Measurements from ENCODE around the gene HOXA5.

GRCh38 chr7:27192546-27193334 lies 49.3 kb upstream of the HOXA5 start:
- TF ChIP-seq, protein P1, sequence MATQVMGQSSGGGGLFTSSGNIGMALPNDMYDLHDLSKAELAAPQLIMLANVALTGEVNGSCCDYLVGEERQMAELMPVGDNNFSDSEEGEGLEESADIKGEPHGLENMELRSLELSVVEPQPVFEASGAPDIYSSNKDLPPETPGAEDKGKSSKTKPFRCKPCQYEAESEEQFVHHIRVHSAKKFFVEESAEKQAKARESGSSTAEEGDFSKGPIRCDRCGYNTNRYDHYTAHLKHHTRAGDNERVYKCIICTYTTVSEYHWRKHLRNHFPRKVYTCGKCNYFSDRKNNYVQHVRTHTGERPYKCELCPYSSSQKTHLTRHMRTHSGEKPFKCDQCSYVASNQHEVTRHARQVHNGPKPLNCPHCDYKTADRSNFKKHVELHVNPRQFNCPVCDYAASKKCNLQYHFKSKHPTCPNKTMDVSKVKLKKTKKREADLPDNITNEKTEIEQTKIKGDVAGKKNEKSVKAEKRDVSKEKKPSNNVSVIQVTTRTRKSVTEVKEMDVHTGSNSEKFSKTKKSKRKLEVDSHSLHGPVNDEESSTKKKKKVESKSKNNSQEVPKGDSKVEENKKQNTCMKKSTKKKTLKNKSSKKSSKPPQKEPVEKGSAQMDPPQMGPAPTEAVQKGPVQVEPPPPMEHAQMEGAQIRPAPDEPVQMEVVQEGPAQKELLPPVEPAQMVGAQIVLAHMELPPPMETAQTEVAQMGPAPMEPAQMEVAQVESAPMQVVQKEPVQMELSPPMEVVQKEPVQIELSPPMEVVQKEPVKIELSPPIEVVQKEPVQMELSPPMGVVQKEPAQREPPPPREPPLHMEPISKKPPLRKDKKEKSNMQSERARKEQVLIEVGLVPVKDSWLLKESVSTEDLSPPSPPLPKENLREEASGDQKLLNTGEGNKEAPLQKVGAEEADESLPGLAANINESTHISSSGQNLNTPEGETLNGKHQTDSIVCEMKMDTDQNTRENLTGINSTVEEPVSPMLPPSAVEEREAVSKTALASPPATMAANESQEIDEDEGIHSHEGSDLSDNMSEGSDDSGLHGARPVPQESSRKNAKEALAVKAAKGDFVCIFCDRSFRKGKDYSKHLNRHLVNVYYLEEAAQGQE (IDR thresholded peaks at IDR 0.05; ENCODE audit: insufficient replicate concordance, low read depth) = no peak
- no peak for TF ChIP-seq CTCF (IDR thresholded peaks at IDR 0.05; ENCODE audit: insufficient read depth, low read length)

Data from HL-60 (cell line).